ENCODE data around the gene MYO1H. TPM values are rescaled to one million over a fixed set of nuclear protein-coding genes. Genes with fewer than 3 reads are reported as not detected.

The MYO1H gene
- total RNA-seq, 1 experiment from 2014 or later, result 0.26 TPM

GRCh38 chr12:109494348-109494881 lies 146.7 kb downstream of the MYO1H start:
- H2BK15ac ChIP-seq (ENCODE audit: low read depth, low read length), result no peak overlapping the region
- H3K27me3 ChIP-seq (ENCODE audit: insufficient read depth, low read length), result no peaks in the 10 kb centered on the region
- H2BK12ac ChIP-seq (ENCODE audit: insufficient read length, low read depth, low read length), result no peak overlapping the region
- H4K91ac ChIP-seq (ENCODE audit: insufficient read length, low read depth, low read length), result no peak overlapping the region
- H3K14ac ChIP-seq (ENCODE audit: insufficient read depth, low read length), result no peak overlapping the region
- no peak for DNase-seq
- no peak overlapping the region for H4K8ac ChIP-seq (replicated peaks; ENCODE audit: insufficient read length, low read depth, low read length)
- H3K23me2 ChIP-seq (ENCODE audit: insufficient read length, low read depth, low read length, poor library complexity, severe bottlenecking), result no peaks in the 10 kb centered on the region
- no peak for TF ChIP-seq CTCF (conservative IDR thresholded peaks at IDR 0.05)
- no peaks in the 10 kb centered on the region for H3K9me3 ChIP-seq (ENCODE audit: control insufficient read depth, low read depth, low read length)
- H3K4me1 Mint-ChIP-seq, result peaks cover 0 to 5% of the 10 kb centered on the region in 2 experiments; a peak in 1 of 4 replicates
- H3K9me3 Mint-ChIP-seq, result peaks cover 7% of the 10 kb centered on the region in 2 experiments
- H3K9ac ChIP-seq (ENCODE audit: extremely low read depth, insufficient read length, low read length), result no peak overlapping the region
- no peak overlapping the region for H2BK5ac ChIP-seq (ENCODE audit: insufficient read length, low read length)
- no peaks in the 10 kb centered on the region for H3K4me1 ChIP-seq (ENCODE audit: insufficient read depth, low read length)
- no peak overlapping the region for H3K56ac ChIP-seq (ENCODE audit: insufficient read length, low read depth, low read length)
- H3K4me2 ChIP-seq (ENCODE audit: insufficient read depth, insufficient read length, low read length), result no peak overlapping the region
- no peak overlapping the region for H3T11ph ChIP-seq (ENCODE audit: low read length)
- H2BK120ac ChIP-seq (ENCODE audit: low read depth, low read length, poor library complexity, severe bottlenecking), result no peak overlapping the region
- peaks cover 26 to 68% (median 55%) of the 10 kb centered on the region in 3 experiments for H3K36me3 Mint-ChIP-seq (ENCODE audit: insufficient read depth in 1 of 3, low read depth in 3 of 3)
- H2AK5ac ChIP-seq (ENCODE audit: insufficient read length, low read length), result no peak overlapping the region
- no peaks in the 10 kb centered on the region for H3K27me3 Mint-ChIP-seq (ENCODE audit: low read depth)
- no peaks in the 10 kb centered on the region for H4K20me1 ChIP-seq (ENCODE audit: control insufficient read depth, insufficient read depth, insufficient read length)
- no peaks in the 10 kb centered on the region for H3K79me1 ChIP-seq (ENCODE audit: insufficient read depth, low read depth, low read length, poor library complexity, severe bottlenecking)
- H3K27ac ChIP-seq (ENCODE audit: insufficient read length, low read depth, low read length), result no peak overlapping the region
- WGBS (ENCODE audit: extremely low coverage, insufficient read length, low lambda C conversion rate), result no CpG with 5 or more reads among the region's 7 CpGs
- no peak overlapping the region for H3K4me3 Mint-ChIP-seq
- H3K79me2 ChIP-seq (ENCODE audit: insufficient read depth, low read length), result no peaks in the 10 kb centered on the region
- no peak overlapping the region for H2AFZ ChIP-seq (ENCODE audit: low read length)
- H3K18ac ChIP-seq (ENCODE audit: insufficient read length, low read depth, low read length), result no peak overlapping the region
- H3K23ac ChIP-seq (ENCODE audit: insufficient read length, low read depth, low read length), result no peak overlapping the region
- no peak overlapping the region for H2BK20ac ChIP-seq (ENCODE audit: low read depth, low read length, poor library complexity, severe bottlenecking)
- H3K4ac ChIP-seq (ENCODE audit: low read depth, low read length), result no peak overlapping the region
- no peak overlapping the region for H4K5ac ChIP-seq (ENCODE audit: insufficient read length, low read depth, low read length)
- no peak overlapping the region for H3K27ac Mint-ChIP-seq

Measured in H9 (cell line).